Sigmoid colon (tissue), 7 donors: Measurements from ENCODE around the gene TTC9C. TPM values are rescaled to one million over a fixed set of nuclear protein-coding genes. Genes with fewer than 3 reads are reported as not detected.

Experiments used
- DNase-seq: peaks from one replicate; pipeline ENCODE4 v3.0.0-alpha.2; 2019
- H3K27ac ChIP-seq, 4 donors: fragments of 200-600 bp; sonication (generic); one replicate each; pipeline ENCODE4 v1.5.1; 2016 to 2019; ENCODE audit warnings: mild to moderate bottlenecking in 1 of 4
- H3K27me3 ChIP-seq, 3 donors: fragments of 200-600 bp; sonication (generic); one replicate each; pipeline ENCODE4 v1.5.1; 2019; ENCODE audit warnings: mild to moderate bottlenecking in 1 of 3
- H3K36me3 ChIP-seq, 4 donors: fragments of 200-600 bp; sonication (generic); one replicate each; pipeline ENCODE4 v1.5.1; 2016 to 2019
- H3K4me1 ChIP-seq, 4 donors: fragments of 200-600 bp; sonication (generic); one replicate each; pipeline ENCODE4 v1.5.1; 2017 to 2019
- H3K4me3 ChIP-seq, 4 donors: fragments of 200-600 bp; sonication (generic); one replicate each; pipeline ENCODE4 v1.5.1; 2017 to 2019; ENCODE audit warnings: mild to moderate bottlenecking in 2 of 4, moderate library complexity in 1 of 4
- H3K9me3 ChIP-seq, 4 donors: fragments of 200-600 bp in 3 of 4; sonication (generic) in 3 of 4; one replicate each; pipeline versions ENCODE4 v1.5.1 to v1.6.1; 2013 to 2019
- EP300 ChIP-seq, 4 donors: sonication (generic); formaldehyde crosslinking; IDR thresholded peaks; one replicate each; pipeline ENCODE4 v1.6.1; 2017; ENCODE audit warnings: antibody characterized with exemption in 4 of 4
- POLR2A ChIP-seq, 2 donors: fragments of 450-650 bp; IDR thresholded peaks; one replicate each; pipeline ENCODE4 v1.6.1; 2016; ENCODE audit warnings: antibody characterized with exemption in 2 of 2, mild to moderate bottlenecking in 2 of 2, moderate library complexity in 2 of 2
- POLR2AphosphoS5 ChIP-seq, 4 donors: sonication (generic); formaldehyde crosslinking; IDR thresholded peaks; one replicate each; pipeline ENCODE4 v1.6.1; 2017; ENCODE audit warnings: antibody characterized with exemption in 4 of 4
- WGBS, 2 donors: extraction: QIAGEN DNeasy Blood & Tissue Kit; methylation state at CpG; one replicate each; pipeline ENCODE4 v1.1.7; 2013; 5-methylcytosine and 5-hydroxymethylcytosine counted together
- intact Hi-C: fragments of 100-400 bp; cut with DNase I; formaldehyde crosslinking; loops from one replicate; pipeline ENCODE4 v1.15.1; 2023
- polyA plus RNA-seq, 3 donors: library from polyadenylated mRNA; stranded (reverse); fragments of 200-250 nt; gene quantifications; one replicate each; pipeline ENCODE4 v1.2.3, GENCODE V29; 2013
- total RNA-seq, 4 donors: library from RNA; depleted of rRNA; stranded (reverse); fragments of >200 nt; gene quantifications; one replicate each; pipeline ENCODE4 v1.1.0, GENCODE V29; 2016
- TF ChIP-seq, protein P1 (sequence below), 4 experiments: fragments of 450-650 bp in 3 of 4; fragments of 200-600 bp in 1 of 4; IDR thresholded peaks; one replicate each; pipeline ENCODE4 v1.5.1; 2016 to 2019; ENCODE audit warnings: antibody characterized with exemption in 4 of 4, mild to moderate bottlenecking in 3 of 4, moderate library complexity in 2 of 4
- donor health status: healthy with polysubstance abuse.
- donor health status: Bipolar disorder and iron deficiency.
- donor health status: healthy.

The TTC9C gene, protein sequence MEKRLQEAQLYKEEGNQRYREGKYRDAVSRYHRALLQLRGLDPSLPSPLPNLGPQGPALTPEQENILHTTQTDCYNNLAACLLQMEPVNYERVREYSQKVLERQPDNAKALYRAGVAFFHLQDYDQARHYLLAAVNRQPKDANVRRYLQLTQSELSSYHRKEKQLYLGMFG
- total RNA-seq (10 to 100 TPM; 21.9 to 39.9 (median 24.2) TPM), polyA plus RNA-seq (10 to 100 TPM; 27.6 to 30.4 (median 27.7) TPM)

DNA sequence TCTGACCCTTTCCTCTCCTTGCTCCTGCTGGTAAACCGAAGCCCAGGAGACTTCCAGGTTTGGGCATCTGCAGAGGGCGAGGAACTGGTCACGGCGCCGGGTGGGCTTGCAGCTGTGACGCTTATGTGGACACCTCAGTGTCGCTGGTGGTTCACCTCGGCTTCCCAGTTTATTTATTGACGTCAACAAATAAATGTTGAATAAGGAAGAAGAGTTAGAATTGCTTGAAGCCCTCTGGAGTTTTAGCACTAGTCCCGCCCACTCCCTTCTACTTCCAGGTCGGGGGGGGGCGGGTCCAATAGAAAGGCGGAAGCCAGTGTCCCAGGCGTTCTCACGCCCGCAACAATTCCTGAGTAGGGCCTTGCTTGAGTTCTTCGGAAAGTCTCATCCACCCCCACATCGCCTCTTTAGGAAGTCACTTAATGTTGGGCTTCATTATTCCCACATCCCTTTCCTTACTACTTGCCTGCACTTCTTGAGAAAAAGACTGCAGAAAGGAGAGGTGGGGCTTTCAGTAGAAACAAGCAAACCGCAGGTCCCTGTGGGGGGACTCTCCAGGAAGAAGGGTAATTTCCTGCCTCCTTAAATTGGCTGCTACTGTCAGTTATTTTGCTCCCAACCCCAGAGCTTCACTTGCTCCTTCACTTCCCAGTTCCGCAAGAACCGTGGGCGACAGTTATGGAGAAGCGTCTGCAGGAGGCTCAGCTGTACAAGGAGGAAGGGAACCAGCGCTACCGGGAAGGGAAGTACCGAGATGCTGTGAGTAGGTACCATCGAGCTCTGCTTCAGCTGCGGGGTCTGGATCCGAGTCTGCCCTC, at the start of gene TTC9C:
Gene TTC9C, plus strand, starts transcription at position 316 of the 818 bp plus-strand sequence. Its CDS starts 363 bp downstream, at position 679.
- TF ChIP-seq EP300 (IDR thresholded peaks at IDR 0.05) (peak in 1 of 4 donors; percentile 5), POLR2A (IDR thresholded peaks at IDR 0.05) (peak; percentile 87), POLR2AphosphoS5 (IDR thresholded peaks at IDR 0.05) (peak; percentile 80 to 95 (median 88))
- TF ChIP-seq, protein P1, sequence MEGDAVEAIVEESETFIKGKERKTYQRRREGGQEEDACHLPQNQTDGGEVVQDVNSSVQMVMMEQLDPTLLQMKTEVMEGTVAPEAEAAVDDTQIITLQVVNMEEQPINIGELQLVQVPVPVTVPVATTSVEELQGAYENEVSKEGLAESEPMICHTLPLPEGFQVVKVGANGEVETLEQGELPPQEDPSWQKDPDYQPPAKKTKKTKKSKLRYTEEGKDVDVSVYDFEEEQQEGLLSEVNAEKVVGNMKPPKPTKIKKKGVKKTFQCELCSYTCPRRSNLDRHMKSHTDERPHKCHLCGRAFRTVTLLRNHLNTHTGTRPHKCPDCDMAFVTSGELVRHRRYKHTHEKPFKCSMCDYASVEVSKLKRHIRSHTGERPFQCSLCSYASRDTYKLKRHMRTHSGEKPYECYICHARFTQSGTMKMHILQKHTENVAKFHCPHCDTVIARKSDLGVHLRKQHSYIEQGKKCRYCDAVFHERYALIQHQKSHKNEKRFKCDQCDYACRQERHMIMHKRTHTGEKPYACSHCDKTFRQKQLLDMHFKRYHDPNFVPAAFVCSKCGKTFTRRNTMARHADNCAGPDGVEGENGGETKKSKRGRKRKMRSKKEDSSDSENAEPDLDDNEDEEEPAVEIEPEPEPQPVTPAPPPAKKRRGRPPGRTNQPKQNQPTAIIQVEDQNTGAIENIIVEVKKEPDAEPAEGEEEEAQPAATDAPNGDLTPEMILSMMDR (IDR thresholded peaks at IDR 0.05), result no peak
- peak; percentile 95 for DNase-seq
- 0 to 1% methylated on average over 29 of the region's 29 CpGs for WGBS, 2 donors
- no peaks in the 10 kb centered on the region for H3K27me3 ChIP-seq
- H3K9me3 ChIP-seq, result no peaks in the 10 kb centered on the region
- H3K4me1 ChIP-seq, result peaks cover 0 to 63% (median 53%) of the 10 kb centered on the region in 4 donors
- peak within 1 kb of the TSS; percentile 96 to 97 (median 96) for H3K27ac ChIP-seq
- intact Hi-C loops, result loop anchor here (2.0 to 5.0 kb wide), 4 partner anchors 24 to 106 kb away; partner anchors contain the start of genes B3GAT3, STX5, TAF6L and TEX54
- peak within 1 kb of the TSS; percentile 84 to 98 (median 94) for H3K4me3 ChIP-seq
- H3K36me3 ChIP-seq, result peaks cover 2 to 22% (median 8%) of the 10 kb centered on the region in 4 donors

DNA sequence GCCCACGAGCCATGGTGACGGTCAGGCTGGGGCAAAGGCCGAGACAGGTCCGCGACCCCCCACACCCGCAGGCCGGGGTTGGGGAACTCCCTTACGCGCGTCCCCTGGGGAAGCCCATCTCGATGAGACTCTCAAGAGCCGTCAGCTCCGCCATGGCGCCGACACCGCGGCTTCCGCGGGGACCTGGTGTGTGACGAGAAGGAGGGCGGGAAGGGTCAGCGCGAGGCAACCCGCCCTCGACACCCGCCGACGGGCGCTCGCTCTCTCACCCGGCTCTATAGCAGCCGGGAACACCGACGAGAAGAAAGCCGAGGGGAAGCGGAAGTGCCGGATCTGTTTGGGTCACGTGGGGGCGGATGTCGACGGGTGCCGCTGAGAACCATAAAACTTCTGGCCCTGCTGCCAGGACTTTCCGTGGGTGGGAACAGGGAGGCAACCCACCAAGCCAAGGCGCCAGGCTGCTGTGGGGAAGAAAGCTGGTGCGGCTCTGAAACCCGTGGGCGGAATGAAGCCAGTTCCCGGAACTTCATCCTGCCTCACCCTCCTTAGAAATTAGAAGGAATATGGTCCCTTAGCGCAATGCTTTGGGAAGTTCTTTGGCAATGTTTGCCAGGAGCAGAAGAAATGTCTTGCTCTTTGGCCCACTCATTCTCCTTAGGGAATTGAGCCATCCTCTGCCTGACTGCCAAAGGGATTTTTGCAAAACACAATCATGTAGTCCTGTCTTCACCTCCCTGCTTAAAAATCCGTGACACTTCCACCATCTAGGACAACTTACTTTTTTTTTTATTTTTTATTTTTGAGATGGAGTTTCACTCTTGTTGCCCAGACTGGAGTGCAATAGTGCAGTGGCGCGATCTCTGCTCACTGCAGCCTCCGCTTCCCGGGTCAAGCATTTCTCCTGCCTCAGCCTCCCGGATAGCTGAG, 49.3 kb upstream of the TTC9C start, which contains the start of gene UBXN1:
Gene UBXN1, minus strand, starts transcription at position 304 of the 927 bp plus-strand sequence. Its CDS starts 150 bp downstream, at position 154.
- Histone ChIP-seq H3K27ac (peak within 1 kb of the TSS; percentile 86 to 93 (median 92)), H3K27me3 (no peaks in the 10 kb centered on the region), H3K9me3 (no peaks in the 10 kb centered on the region), H3K4me1 (peaks cover 0 to 33% (median 21%) of the 10 kb centered on the region in 4 donors), H3K4me3 (peak within 1 kb of the TSS; percentile 74 to 99 (median 96)), H3K36me3 (peaks cover 0 to 33% (median 10%) of the 10 kb centered on the region in 4 donors)
- peak; percentile 96 for DNase-seq
- 7 to 9% methylated on average over 55 of the region's 55 CpGs for WGBS, 2 donors
- TF ChIP-seq EP300 (IDR thresholded peaks at IDR 0.05) (peak in 1 of 4 donors; percentile 38), POLR2AphosphoS5 (IDR thresholded peaks at IDR 0.05) (peak; percentile 76 to 91 (median 84)), POLR2A (IDR thresholded peaks at IDR 0.05) (peak; percentile 45 to 74)
- TF ChIP-seq, protein P1 (IDR thresholded peaks at IDR 0.05), result no peak
- intact Hi-C loops, result no loop called here

DNA sequence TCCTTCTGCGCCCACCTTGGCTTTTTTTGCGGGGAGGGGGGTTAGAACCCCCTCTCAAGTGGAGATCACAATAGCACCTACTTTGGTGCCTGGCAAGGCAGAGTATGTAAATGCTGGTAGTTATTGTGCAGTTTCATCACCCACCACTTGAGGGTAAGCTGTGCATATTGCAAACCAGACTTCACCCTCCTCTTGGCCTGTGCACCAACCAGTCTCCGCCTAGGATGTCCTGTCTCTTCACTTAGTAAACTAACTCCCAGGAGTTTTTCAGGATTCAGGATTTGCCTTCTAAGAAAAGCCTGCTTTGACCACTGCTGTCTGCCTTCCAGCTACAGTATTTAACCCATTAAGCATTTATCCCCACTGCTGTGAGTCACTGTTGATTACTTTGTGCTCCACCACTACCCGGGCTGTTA, 47.5 kb upstream of the TTC9C start:
- WGBS, 2 donors, result 41 to 57% methylated on average over 4 of the region's 4 CpGs
- TF ChIP-seq EP300 (IDR thresholded peaks at IDR 0.05), result no peak
- TF ChIP-seq, protein P1 (IDR thresholded peaks at IDR 0.05), result peak in 3 of 4 experiments; percentile 16 to 38 (median 32)
- peaks cover 0 to 21% (median 10%) of the 10 kb centered on the region in 4 donors for H3K36me3 ChIP-seq
- H3K9me3 ChIP-seq, result no peaks in the 10 kb centered on the region
- peak overlapping the region in 3 of 4 donors; percentile 86 to 93 (median 91) for H3K27ac ChIP-seq
- no peak overlapping the region for H3K4me3 ChIP-seq
- peak; percentile 73 for DNase-seq
- no peaks in the 10 kb centered on the region for H3K27me3 ChIP-seq
- peaks cover 0 to 33% (median 21%) of the 10 kb centered on the region in 4 donors for H3K4me1 ChIP-seq
- intact Hi-C loops, result no loop called here

DNA sequence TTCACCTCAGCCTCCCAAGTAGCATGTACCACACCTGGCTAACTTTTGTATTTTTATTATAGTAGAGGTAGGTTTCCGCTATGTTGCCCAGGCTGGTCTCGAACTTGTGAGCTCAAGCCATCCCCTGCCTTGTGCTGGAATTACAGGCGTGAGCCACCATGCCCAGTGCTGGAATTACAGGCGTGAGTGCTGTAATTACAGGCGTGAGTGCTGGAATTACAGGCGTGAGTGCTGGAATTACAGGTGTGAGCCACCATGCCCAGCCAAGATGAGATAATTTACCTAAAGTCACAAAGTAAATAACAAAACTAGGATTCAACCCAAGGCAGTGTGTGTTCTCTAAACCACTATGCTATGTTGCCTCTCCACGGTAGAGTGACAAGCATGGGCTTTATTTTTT, 45.8 kb upstream of the TTC9C start:
- H3K36me3 ChIP-seq, result peaks cover 0 to 5% (median 2%) of the 10 kb centered on the region in 4 donors
- no peaks in the 10 kb centered on the region for H3K9me3 ChIP-seq
- WGBS, 2 donors, result 29 to 75% methylated on average over 7 of the region's 7 CpGs
- H3K4me1 ChIP-seq, result peaks cover 0 to 29% (median 22%) of the 10 kb centered on the region in 4 donors
- intact Hi-C loops, result no loop called here
- DNase-seq, result no peak
- TF ChIP-seq EP300 (IDR thresholded peaks at IDR 0.05) (no peak), POLR2A (IDR thresholded peaks at IDR 0.05) (no peak), POLR2AphosphoS5 (IDR thresholded peaks at IDR 0.05) (no peak)
- TF ChIP-seq, protein P1 (IDR thresholded peaks at IDR 0.05), result no peak
- no peak overlapping the region for H3K27ac ChIP-seq
- H3K4me3 ChIP-seq, result no peak overlapping the region
- H3K27me3 ChIP-seq, result peaks cover 0 to 1% (median under 1%) of the 10 kb centered on the region in 3 donors
